IMR-90 (cell line): ENCODE results near the gene CEP170B.
"Not testable (repeated sequence)": the region's sequence is repeated elsewhere in the genome, so short reads cannot be mapped to it uniquely, and the experiment has no call there.

ENCODE experiments used
- CHD1 ChIP-seq: IDR thresholded peaks from 2 replicates; pipeline ENCODE4 v1.6.1; 2012; ENCODE audit warnings: low read depth, low read length, improper control_type of control experiment
- CTCF ChIP-seq: conservative IDR thresholded peaks from 2 replicates; pipeline ENCODE4 v1.5.1; 2012; ENCODE audit warnings: mild to moderate bottlenecking, low read depth, low read length, improper control_type of control experiment
- ELK1 ChIP-seq: fragments of 150-350 bp; IDR thresholded peaks from 2 replicates; pipeline ENCODE4 v1.6.1; 2016; ENCODE audit warnings: low read depth, mild to moderate bottlenecking, low read length, moderate library complexity, borderline replicate concordance
- FOS ChIP-seq: fragments of 150-350 bp; IDR thresholded peaks from 2 replicates; pipeline ENCODE4 v1.6.1; 2016; ENCODE audit warnings: low read depth, low read length
- MAFK ChIP-seq: IDR thresholded peaks from 2 replicates; pipeline ENCODE4 v1.6.1; 2012; ENCODE audit warnings: low read depth, low read length, improper control_type of control experiment
- POLR2A ChIP-seq: IDR thresholded peaks from 2 replicates; pipeline ENCODE4 v1.6.1; 2012; ENCODE audit warnings: mild to moderate bottlenecking, low read depth, low read length
- SMC3 ChIP-seq: fragments of 150-350 bp; IDR thresholded peaks from 2 replicates; pipeline ENCODE4 v1.6.1; 2016; ENCODE audit warnings: low read depth, mild to moderate bottlenecking, antibody characterized with exemption, low read length, moderate library complexity

- not testable (repeated sequence) for TF ChIP-seq CTCF, POLR2A, MAFK, SMC3, CHD1, FOS, ELK1
Observed at GRCh38 chr14:104919152-104919992, 54.3 kb downstream of the CEP170B start.
